Bronchial epithelial cell (primary cell): Measurements from ENCODE around the gene UBE3C. TPM values are rescaled to one million over a fixed set of nuclear protein-coding genes. Genes with fewer than 3 reads are reported as not detected.

ENCODE experiments used
- DNase-seq: peaks from one replicate; pipeline ENCODE4 v3.0.0-alpha.2; 2010; ENCODE audit warnings: low read depth
- FAIRE-seq: peaks from 2 replicates; lab custom pipeline; 2011; peaks lifted over from hg19 to GRCh38; lab: Jason Lieb, UNC
- H3K27me3 ChIP-seq: 2 replicates; pipeline ENCODE4 v1.5.1; 2011; ENCODE audit warnings: low read length; ENCODE audit not compliant: control insufficient read depth, insufficient read depth
- H3K36me3 ChIP-seq: 2 replicates; pipeline ENCODE4 v1.5.1; 2011; ENCODE audit warnings: low read length; ENCODE audit not compliant: control insufficient read depth, insufficient read depth
- H3K4me3 ChIP-seq: 2 replicates; pipeline ENCODE4 v1.5.1; 2011; ENCODE audit warnings: mild to moderate bottlenecking, low read depth, low read length, control low read depth
- CTCF ChIP-seq: IDR thresholded peaks from 2 replicates; pipeline ENCODE4 v1.5.1; 2011; ENCODE audit warnings: mild to moderate bottlenecking, moderate library complexity, low read length, control low read depth, inconsistent platforms; ENCODE audit not compliant: insufficient read depth, severe bottlenecking
- total RNA-seq: library from RNA; depleted of rRNA; stranded (reverse); fragments of >200 nt; gene quantifications from 2 replicates; pipeline ENCODE4 v1.2.1, GENCODE V29; 2014

Gene UBE3C
- total RNA-seq, 1 donor from 2014 or later = 89.5 TPM

- H3K27me3 ChIP-seq = no peaks in the 10 kb centered on the region
- FAIRE-seq (no peak), DNase-seq (no peak)
- no peak overlapping the region for H3K4me3 ChIP-seq
- H3K36me3 ChIP-seq = peaks cover 9% of the 10 kb centered on the region
- TF ChIP-seq CTCF = no peak
These were observed 57.1 kb downstream of the UBE3C start for GRCh38 chr7:157195868-157196267.

- no peak overlapping the region for H3K4me3 ChIP-seq
- H3K27me3 ChIP-seq = no peaks in the 10 kb centered on the region
- FAIRE-seq (no peak), DNase-seq (no peak)
- peaks cover 9% of the 10 kb centered on the region for H3K36me3 ChIP-seq
- no peak for TF ChIP-seq CTCF
These were observed 65.4 kb downstream of the UBE3C start for GRCh38 chr7:157204134-157204533.

- DNase-seq = no peak
- no peaks in the 10 kb centered on the region for H3K27me3 ChIP-seq
- no peak overlapping the region for H3K4me3 ChIP-seq
- no peak for FAIRE-seq
- peaks cover 12% of the 10 kb centered on the region for H3K36me3 ChIP-seq
- TF ChIP-seq CTCF = no peak
These were observed 66.7 kb downstream of the UBE3C start for GRCh38 chr7:157205438-157205837.

- no peaks in the 10 kb centered on the region for H3K27me3 ChIP-seq
- DNase-seq (no peak), FAIRE-seq (no peak)
- no peak for TF ChIP-seq CTCF
- no peak overlapping the region for H3K4me3 ChIP-seq
- peaks cover 8% of the 10 kb centered on the region for H3K36me3 ChIP-seq
These were observed 70.1 kb downstream of the UBE3C start for GRCh38 chr7:157208571-157209413.

- peaks cover 8% of the 10 kb centered on the region for H3K36me3 ChIP-seq
- no peak for TF ChIP-seq CTCF
- H3K4me3 ChIP-seq = no peak overlapping the region
- no peaks in the 10 kb centered on the region for H3K27me3 ChIP-seq
- FAIRE-seq (no peak), DNase-seq (no peak)
These were observed 72.0 kb downstream of the UBE3C start for GRCh38 chr7:157210682-157211081.
